DND-41 (cell line): Measurements from ENCODE around the gene ATP8A2.

ENCODE experiments used
- ATAC-seq: fragments of 200-7000 bp; cut with Tn5 transposase; 3 replicates; pipeline ENCODE4 v1.9.1; 2021; ENCODE audit warnings: low read depth; ENCODE audit not compliant: insufficient read depth
- DNase-seq: peaks from one replicate; pipeline ENCODE4 v3.0.0-alpha.2; 2020
- H2AFZ ChIP-seq: 2 replicates; pipeline ENCODE4 v1.6.0; 2012; ENCODE audit warnings: low read depth, low read length
- H3K27ac ChIP-seq: 2 replicates; pipeline ENCODE4 v1.5.1; 2012; ENCODE audit warnings: low read length, inconsistent platforms
- H3K27me3 ChIP-seq: fragments of 200-600 bp; sonication (generic); 2 replicates; pipeline ENCODE4 v1.6.0; 2012; ENCODE audit warnings: low read length, mild to moderate bottlenecking, inconsistent platforms; ENCODE audit not compliant: insufficient read depth, poor library complexity
- H3K36me3 ChIP-seq: 2 replicates; pipeline ENCODE4 v1.5.1; 2012; ENCODE audit warnings: low read length, inconsistent platforms; ENCODE audit not compliant: insufficient read depth
- H3K4me1 ChIP-seq: 2 replicates; pipeline ENCODE4 v1.5.1; 2012; ENCODE audit warnings: mild to moderate bottlenecking, low read length; ENCODE audit not compliant: insufficient read depth
- H3K4me2 ChIP-seq: 2 replicates; pipeline ENCODE4 v1.6.0; 2012; ENCODE audit warnings: mild to moderate bottlenecking, moderate library complexity, low read length, inconsistent platforms; ENCODE audit not compliant: insufficient read depth
- H3K4me3 ChIP-seq, 2 experiments: fragments of 200-600 bp in 1 of 2; shearing (Covaris generic) in 1 of 2; 2 replicates each; pipeline ENCODE4 v1.5.1; 2012 to 2016; ENCODE audit warnings: inconsistent platforms in 2 of 2, low read length in 2 of 2, mild to moderate bottlenecking in 2 of 2, low read depth in 1 of 2, moderate library complexity in 1 of 2
- H3K79me2 ChIP-seq: 2 replicates; pipeline ENCODE4 v1.6.0; 2012; ENCODE audit warnings: low read length, inconsistent platforms; ENCODE audit not compliant: insufficient read depth
- H3K9ac ChIP-seq: 2 replicates; pipeline ENCODE4 v1.6.0; 2012; ENCODE audit warnings: low read depth, mild to moderate bottlenecking, inconsistent platforms, low read length, moderate library complexity
- H3K9me3 ChIP-seq: 2 replicates; pipeline ENCODE4 v1.5.1; 2012; ENCODE audit warnings: low read length, moderate library complexity, mild to moderate bottlenecking, inconsistent platforms; ENCODE audit not compliant: insufficient read depth, severe bottlenecking
- H4K20me1 ChIP-seq: 2 replicates; pipeline ENCODE4 v1.6.0; 2012; ENCODE audit warnings: low read length; ENCODE audit not compliant: insufficient read depth
- CTCF ChIP-seq: IDR thresholded peaks from 2 replicates; pipeline ENCODE4 v1.5.1; 2012; ENCODE audit warnings: borderline replicate concordance, low read length, moderate library complexity, mild to moderate bottlenecking; ENCODE audit not compliant: poor library complexity, severe bottlenecking; ENCODE audit errors: extremely low read depth
- EZH2 ChIP-seq: IDR thresholded peaks from 3 replicates; pipeline ENCODE4 v1.6.1; 2012; ENCODE audit warnings: borderline replicate concordance, low read depth, mild to moderate bottlenecking, moderate library complexity, low read length, inconsistent platforms; ENCODE audit not compliant: severe bottlenecking

ATP8A2 gene

GRCh38 chr13:26037302-26037701 is 665.5 kb downstream of the ATP8A2 start:
- no peaks in the 10 kb centered on the region for H4K20me1 ChIP-seq
- ATAC-seq (peak; percentile 77), DNase-seq (peak; percentile 53)
- no peak overlapping the region for H3K9ac ChIP-seq
- 0 out of 2 replicates have a peak, but pooled peaks cover 3% of the 10 kb centered on the region for H3K4me1 ChIP-seq
- no peak overlapping the region for H3K27ac ChIP-seq
- H3K4me2 ChIP-seq: no peak overlapping the region
- no peak overlapping the region for H2AFZ ChIP-seq
- H3K79me2 ChIP-seq: no peaks in the 10 kb centered on the region
- H3K27me3 ChIP-seq: no peaks in the 10 kb centered on the region
- H3K9me3 ChIP-seq: peaks cover 2% of the 10 kb centered on the region
- no peaks in the 10 kb centered on the region for H3K36me3 ChIP-seq
- TF ChIP-seq EZH2 (no peak), CTCF (peak; percentile 79)
- no peak overlapping the region for H3K4me3 ChIP-seq

GRCh38 chr13:26038931-26039475 is 667.2 kb downstream of the ATP8A2 start:
- no peak overlapping the region for H2AFZ ChIP-seq
- no peak for TF ChIP-seq CTCF
- TF ChIP-seq EZH2: no peak
- ATAC-seq: no peak
- no peaks in the 10 kb centered on the region for H4K20me1 ChIP-seq
- H3K9me3 ChIP-seq: peaks cover 2% of the 10 kb centered on the region
- no peak overlapping the region for H3K4me2 ChIP-seq
- H3K36me3 ChIP-seq: peaks cover 3% of the 10 kb centered on the region; the same call in 1 of the 2 replicates
- H3K9ac ChIP-seq: no peak overlapping the region
- H3K4me1 ChIP-seq: 0 out of 2 replicates have a peak, but pooled peaks cover under 1% of the 10 kb centered on the region
- H3K27ac ChIP-seq: no peak overlapping the region
- H3K79me2 ChIP-seq: no peaks in the 10 kb centered on the region
- no peaks in the 10 kb centered on the region for H3K27me3 ChIP-seq
- no peak overlapping the region for H3K4me3 ChIP-seq
- no peak for DNase-seq

- peaks cover 25% of the 10 kb centered on the region for H3K4me1 ChIP-seq
- H3K36me3 ChIP-seq: peaks cover 20% of the 10 kb centered on the region
- DNase-seq: no peak
- no peaks in the 10 kb centered on the region for H4K20me1 ChIP-seq
- no peak overlapping the region for H3K4me3 ChIP-seq
- no peaks in the 10 kb centered on the region for H3K27me3 ChIP-seq
- no peak overlapping the region for H3K27ac ChIP-seq
- no peak overlapping the region for H2AFZ ChIP-seq
- H3K9me3 ChIP-seq: no peaks in the 10 kb centered on the region
- TF ChIP-seq CTCF (no peak), EZH2 (no peak)
- H3K4me2 ChIP-seq: no peak overlapping the region
- no peak for ATAC-seq
- H3K9ac ChIP-seq: no peak overlapping the region
- H3K79me2 ChIP-seq: peaks cover 4% of the 10 kb centered on the region; the same call in 1 of the 2 replicates
Observed at GRCh38 chr13:26041444-26041843, 669.7 kb downstream of the ATP8A2 start.

GRCh38 chr13:26042785-26043184 is 671.0 kb downstream of the ATP8A2 start:
- Histone ChIP-seq H3K27me3 (no peaks in the 10 kb centered on the region), H2AFZ (no peak overlapping the region), H4K20me1 (0 out of 2 replicates have a peak, but pooled peaks cover 2% of the 10 kb centered on the region), H3K4me3 (no peak overlapping the region), H3K79me2 (peaks cover 17% of the 10 kb centered on the region), H3K4me2 (no peak overlapping the region), H3K27ac (no peak overlapping the region), H3K36me3 (peaks cover 28% of the 10 kb centered on the region), H3K9me3 (no peaks in the 10 kb centered on the region), H3K9ac (no peak overlapping the region), H3K4me1 (peaks cover 38% of the 10 kb centered on the region)
- no peak for TF ChIP-seq EZH2
- TF ChIP-seq CTCF: no peak
- DNase-seq (no peak), ATAC-seq (no peak)
